ACC112 (cell line): ENCODE results near the gene ST6GALNAC2.
"Not testable (repeated sequence)": the region's sequence is repeated elsewhere in the genome, so short reads cannot be mapped to it uniquely, and the experiment has no call there.

Experiments
- H2AFZ ChIP-seq: fragments of 200-600 bp; sonication (generic); one replicate; pipeline ENCODE4 v1.6.0; 2017; ENCODE audit warnings: antibody characterized with exemption, low read length; ENCODE audit not compliant: unreplicated experiment
- H3K27ac ChIP-seq: fragments of 200-600 bp; sonication (generic); 2 replicates; pipeline ENCODE4 v1.5.1; 2014; ENCODE audit warnings: low read depth, mild to moderate bottlenecking, antibody characterized with exemption, low read length, moderate library complexity
- H3K27me3 ChIP-seq: fragments of 200-600 bp; sonication (generic); 2 replicates; pipeline ENCODE4 v1.6.1; 2014; ENCODE audit warnings: mild to moderate bottlenecking, antibody characterized with exemption, low read length, moderate library complexity, mixed read lengths; ENCODE audit not compliant: insufficient read depth
- H3K36me3 ChIP-seq: fragments of 200-600 bp; sonication (generic); 2 replicates; pipeline ENCODE4 v1.6.1; 2016; ENCODE audit warnings: mild to moderate bottlenecking, antibody characterized with exemption, low read length, moderate library complexity, mixed read lengths; ENCODE audit not compliant: insufficient read depth
- H3K4me1 ChIP-seq: fragments of 200-600 bp; sonication (generic); one replicate; pipeline ENCODE4 v1.6.1; 2016; ENCODE audit warnings: low read length, mixed read lengths; ENCODE audit not compliant: insufficient read depth, unreplicated experiment, control insufficient read depth
- H3K4me3 ChIP-seq: fragments of 200-600 bp; sonication (generic); 2 replicates; pipeline ENCODE4 v1.5.1; 2014; ENCODE audit warnings: mild to moderate bottlenecking, low read depth, low read length
- H3K79me2 ChIP-seq: fragments of 200-600 bp; sonication (generic); one replicate; pipeline ENCODE4 v1.6.0; 2016; ENCODE audit warnings: low read length; ENCODE audit not compliant: control insufficient read depth, unreplicated experiment, insufficient read depth

The ST6GALNAC2 gene

DNA sequence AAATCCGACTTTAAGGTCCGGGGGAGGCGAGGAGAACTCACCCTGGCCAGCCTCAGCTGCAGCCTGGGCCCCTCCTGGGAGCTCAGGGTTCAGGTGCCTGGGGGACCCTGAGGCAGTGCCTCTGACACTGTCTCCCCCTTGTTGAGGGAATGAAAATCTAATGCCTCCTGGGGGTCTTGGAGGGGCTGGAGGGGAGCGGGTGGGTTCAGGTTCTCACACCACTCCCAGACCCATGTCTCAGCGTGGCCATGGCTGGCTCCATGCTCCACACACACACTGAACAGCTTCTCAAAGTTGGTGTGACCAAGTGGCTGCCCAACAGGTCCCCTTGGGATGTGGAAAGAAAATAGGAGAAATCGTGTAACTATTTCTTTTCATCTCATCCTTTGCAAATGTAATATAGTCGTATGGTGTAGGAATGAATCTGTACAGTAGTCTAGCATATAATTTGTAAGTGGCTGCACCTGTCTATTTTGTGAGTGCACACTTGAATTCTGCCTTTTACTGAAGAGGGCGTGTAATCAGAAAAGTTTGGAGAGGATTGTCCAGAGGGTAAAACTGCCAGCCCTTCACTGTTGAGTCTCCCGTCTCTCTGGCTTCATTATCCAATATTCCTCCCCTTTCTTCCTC, 46.6 kb downstream of the ST6GALNAC2 start:
- no peaks in the 10 kb centered on the region for H3K27me3 ChIP-seq
- no peak overlapping the region for H2AFZ ChIP-seq
- H3K4me1 ChIP-seq: peaks cover 30% of the 10 kb centered on the region
- H3K4me3 ChIP-seq: no peak overlapping the region; the same call in 1 of the 2 replicates
- no peak overlapping the region for H3K27ac ChIP-seq
- no peaks in the 10 kb centered on the region for H3K36me3 ChIP-seq
- H3K79me2 ChIP-seq: peaks cover 5% of the 10 kb centered on the region

DNA sequence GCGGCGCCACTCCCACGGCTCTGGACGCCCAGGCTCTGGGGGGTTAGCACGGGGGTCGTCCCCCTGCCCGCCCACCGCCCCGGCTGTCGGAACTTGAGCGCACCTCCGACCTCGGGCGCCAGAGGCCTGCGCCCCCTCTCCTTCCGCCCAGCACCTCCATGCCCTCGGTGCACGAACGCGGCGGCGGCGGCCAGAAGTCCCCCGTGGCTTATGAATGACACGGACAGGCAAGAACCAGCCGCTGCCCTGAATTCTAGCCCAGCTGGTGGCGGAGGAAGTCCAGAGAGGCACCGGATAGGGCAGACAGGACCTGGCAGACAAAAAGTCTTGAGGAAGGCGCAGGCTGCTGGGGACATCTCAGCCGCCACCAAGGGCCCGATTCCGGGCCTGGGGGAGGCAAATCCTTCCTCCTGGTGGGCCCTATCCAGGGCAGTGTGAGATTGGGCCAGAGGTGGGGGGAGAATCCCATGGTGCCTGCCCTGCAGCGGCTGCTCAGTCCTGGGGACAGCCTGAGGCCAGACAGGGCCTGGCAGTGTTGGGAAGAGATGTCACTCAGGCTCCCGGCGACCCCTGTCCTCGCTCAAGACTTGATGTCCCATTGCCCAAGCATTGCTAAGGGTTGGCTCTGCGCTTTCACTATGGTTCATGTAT, 47.3 kb downstream of the ST6GALNAC2 start:
- H3K36me3 ChIP-seq: no peaks in the 10 kb centered on the region
- no peaks in the 10 kb centered on the region for H3K27me3 ChIP-seq
- H3K27ac ChIP-seq: no peak overlapping the region
- H3K4me3 ChIP-seq: peak overlapping the region; percentile 81
- H3K4me1 ChIP-seq: peaks cover 30% of the 10 kb centered on the region
- no peak overlapping the region for H2AFZ ChIP-seq
- peaks cover 5% of the 10 kb centered on the region for H3K79me2 ChIP-seq

DNA sequence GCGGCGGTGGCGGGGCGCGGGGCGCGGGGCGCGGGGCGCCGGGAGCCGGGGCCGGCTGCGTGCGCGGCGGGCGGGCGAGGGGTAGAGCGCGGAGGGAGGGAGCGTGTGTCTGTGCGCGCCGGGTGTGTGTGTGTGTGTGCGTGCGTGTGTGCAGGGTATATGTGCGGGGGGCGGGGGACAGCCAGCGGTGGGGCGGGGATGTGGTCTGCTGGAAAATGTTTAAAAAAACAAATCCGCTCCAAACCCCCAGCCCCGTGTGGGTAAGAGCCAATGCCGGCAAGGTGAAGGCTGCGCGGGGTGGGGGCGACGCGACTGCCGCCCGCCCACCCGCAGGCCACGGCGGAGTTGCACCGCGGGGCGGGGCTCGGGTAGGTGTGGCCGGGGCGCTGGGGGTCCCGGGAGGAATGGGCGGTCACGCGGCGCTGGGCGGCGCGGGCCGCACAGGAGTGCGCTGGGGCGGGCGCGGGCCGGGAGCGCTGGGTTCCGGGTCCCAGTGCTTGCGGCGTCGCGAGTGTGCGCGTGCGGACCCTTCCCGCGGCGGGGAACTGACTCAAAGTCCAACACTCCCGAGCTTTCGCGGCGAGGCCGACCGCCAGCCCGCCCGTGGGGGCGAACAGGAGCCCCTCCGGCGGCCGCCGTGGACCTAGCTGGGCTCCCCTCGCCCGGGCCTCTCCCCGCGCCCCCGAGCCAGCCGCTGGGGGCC, 47.9 kb downstream of the ST6GALNAC2 start, which contains the start of gene CYGB:
TSS of gene CYGB (minus strand) at position 132 of the 703 bp plus-strand sequence. CDS start 167 bp downstream, outside the sequence.
- Histone ChIP-seq H3K4me1 (peaks cover 33% of the 10 kb centered on the region), H3K27ac (peak within 1 kb of the TSS; percentile 23; the same call in 1 of the 2 replicates), H3K4me3 (peak within 1 kb of the TSS; percentile 81), H3K79me2 (peaks cover 5% of the 10 kb centered on the region), H3K27me3 (no peaks in the 10 kb centered on the region), H3K36me3 (no peaks in the 10 kb centered on the region), H2AFZ (no peak within 1 kb of the TSS)

DNA sequence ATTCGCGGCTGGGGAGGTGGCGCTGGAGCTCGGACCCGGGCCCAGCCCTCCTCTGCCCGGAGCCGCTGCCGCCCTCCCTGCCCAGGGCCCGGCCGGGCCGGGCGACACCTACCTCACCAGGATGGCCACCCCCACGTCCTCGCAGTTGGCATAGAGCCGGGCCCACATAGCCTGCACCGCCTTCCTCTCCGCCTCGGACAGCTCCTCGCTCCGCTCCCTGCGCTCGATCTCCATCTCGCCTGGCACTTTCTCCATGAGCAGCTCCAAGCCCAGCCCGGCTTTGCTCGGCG, 48.4 kb downstream of the ST6GALNAC2 start:
- H3K4me3 ChIP-seq: peak overlapping the region; percentile 81
- peaks cover 5% of the 10 kb centered on the region for H3K79me2 ChIP-seq
- peaks cover 37% of the 10 kb centered on the region for H3K4me1 ChIP-seq
- H3K36me3 ChIP-seq: no peaks in the 10 kb centered on the region
- H3K27ac ChIP-seq: peak overlapping the region; percentile 23; the same call in 1 of the 2 replicates
- H3K27me3 ChIP-seq: no peaks in the 10 kb centered on the region
- no peak overlapping the region for H2AFZ ChIP-seq

DNA sequence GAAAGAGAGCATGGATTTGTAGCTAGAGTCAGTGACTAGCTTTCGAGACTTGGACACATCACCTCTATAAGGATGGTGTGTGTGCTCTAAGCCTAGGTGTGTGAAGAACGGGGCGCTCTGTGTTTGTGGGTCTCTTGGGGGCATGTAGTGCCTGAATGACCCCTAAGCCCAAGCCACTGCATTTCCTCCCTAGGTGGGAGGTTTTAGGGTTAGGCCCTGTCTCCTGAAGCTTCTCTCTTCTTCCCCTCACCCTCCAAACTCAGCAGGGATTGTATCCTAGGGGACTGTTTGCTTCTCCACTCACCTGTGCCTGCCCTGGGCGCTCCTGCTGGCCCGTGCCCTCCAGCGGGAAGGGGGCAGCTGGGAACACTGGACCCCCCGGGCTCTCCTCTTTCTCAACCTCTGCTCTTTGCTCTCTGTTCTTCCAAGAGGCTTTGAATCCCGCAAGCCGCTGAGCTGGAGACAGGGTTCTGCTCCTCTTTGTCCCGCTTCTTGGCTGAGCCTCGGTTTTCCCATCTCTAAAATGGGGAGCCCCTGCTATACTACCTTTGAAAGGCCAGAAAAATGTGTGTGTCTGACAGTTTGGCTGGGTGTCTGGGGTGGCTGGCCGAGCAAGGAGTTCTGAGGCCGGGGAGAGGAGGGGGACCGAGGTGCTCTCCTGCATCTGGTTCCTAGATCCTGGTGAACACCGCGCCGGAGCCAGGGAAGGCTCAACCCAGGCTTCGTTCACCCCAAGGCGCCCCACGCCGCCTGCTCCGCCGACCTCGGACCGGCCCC, 49.0 kb downstream of the ST6GALNAC2 start:
- peaks cover 5% of the 10 kb centered on the region for H3K79me2 ChIP-seq
- H3K27me3 ChIP-seq: no peaks in the 10 kb centered on the region
- H3K36me3 ChIP-seq: no peaks in the 10 kb centered on the region
- peaks cover 42% of the 10 kb centered on the region for H3K4me1 ChIP-seq
- H2AFZ ChIP-seq: no peak overlapping the region
- peak overlapping the region; percentile 81 for H3K4me3 ChIP-seq
- peak overlapping the region; percentile 23; the same call in 1 of the 2 replicates for H3K27ac ChIP-seq

DNA sequence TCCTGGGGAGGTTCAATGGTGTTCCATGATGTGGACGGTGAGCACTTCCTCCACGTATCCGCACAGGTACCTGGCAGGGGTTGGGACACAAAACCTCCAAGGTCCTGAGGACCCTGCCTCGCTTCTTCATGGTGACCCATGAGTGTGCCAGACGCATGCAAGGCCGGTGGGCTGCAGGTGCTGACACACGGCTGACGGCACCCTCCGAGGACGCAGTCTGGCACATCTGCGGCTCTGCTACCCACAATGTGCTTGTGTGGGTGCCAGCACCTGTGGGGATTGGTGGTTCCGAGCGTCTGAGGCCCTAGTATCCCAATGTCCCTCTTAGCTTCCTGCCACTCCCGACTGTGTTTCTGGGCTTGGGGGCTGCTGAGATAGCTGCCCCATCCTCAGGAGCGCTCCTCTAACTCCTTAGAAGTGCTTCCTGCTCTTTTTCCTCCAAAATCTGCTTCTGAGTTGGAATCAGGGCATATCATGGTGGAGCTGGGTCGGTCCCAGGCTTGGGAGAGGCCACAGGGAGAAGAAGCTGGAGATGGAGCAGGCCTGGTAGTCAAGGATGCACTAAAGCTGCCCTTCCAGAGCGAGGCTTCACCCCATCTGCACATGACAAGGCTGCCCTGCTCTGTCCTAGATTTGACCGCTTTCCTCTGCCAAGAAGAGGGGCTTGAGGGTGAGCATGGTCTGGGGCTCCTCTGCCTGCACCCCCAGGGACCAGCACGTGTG, 49.7 kb downstream of the ST6GALNAC2 start:
- Histone ChIP-seq H3K4me3 (peak overlapping the region; percentile 81), H3K27me3 (no peaks in the 10 kb centered on the region), H3K27ac (peak overlapping the region; percentile 23; the same call in 1 of the 2 replicates), H2AFZ (no peak overlapping the region), H3K79me2 (peaks cover 5% of the 10 kb centered on the region), H3K36me3 (no peaks in the 10 kb centered on the region), H3K4me1 (peaks cover 46% of the 10 kb centered on the region)

DNA sequence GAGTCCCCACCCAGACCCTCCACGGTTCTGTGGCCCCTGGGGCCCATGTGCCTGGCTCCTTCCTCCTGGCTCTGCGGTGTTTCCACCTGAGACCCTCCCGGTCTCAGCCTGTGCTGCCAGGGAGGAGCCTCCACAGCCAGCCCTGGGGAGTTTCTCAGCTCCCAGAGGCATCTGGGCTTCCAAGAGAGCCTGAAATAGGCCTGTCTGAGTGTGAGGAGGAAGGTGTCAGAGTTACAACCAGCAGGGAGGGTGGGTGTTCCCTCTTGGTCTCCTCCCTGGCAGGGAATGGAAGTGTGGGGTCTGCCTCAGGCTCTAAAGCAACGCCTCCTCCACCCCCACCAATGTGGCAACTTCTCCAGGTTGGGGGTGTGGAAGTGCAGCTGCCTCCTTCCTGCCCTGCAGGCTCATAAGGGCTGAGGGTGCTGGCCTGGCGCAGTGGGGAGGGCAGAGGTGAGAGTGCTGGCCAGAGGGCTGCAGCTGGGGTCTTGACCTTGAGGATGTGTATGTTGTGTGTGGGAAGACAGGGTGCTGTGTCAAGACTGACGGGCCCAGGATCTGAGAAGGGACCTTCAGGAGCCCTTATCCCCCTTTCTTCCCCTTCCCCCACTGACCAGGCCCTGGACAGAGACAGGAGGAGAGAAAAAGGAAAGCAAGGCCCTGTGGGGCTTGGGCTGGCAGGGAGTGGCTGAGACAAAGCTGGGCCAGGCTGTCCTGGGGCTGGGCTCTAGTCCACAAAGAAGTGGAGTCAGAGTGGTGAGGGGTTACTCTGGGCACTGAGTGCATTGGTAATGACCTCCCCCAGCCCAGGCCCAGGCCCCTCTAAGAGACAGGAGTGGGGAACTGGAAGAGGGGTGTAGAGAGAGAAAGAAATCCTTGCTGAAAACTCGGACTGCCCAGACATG, 50.6 kb downstream of the ST6GALNAC2 start:
- Histone ChIP-seq H3K4me3 (peak overlapping the region; percentile 81; the same call in 1 of the 2 replicates), H3K27me3 (no peaks in the 10 kb centered on the region), H3K4me1 (peaks cover 50% of the 10 kb centered on the region), H3K27ac (peak overlapping the region; percentile 24; the same call in 1 of the 2 replicates), H3K36me3 (no peaks in the 10 kb centered on the region), H3K79me2 (peaks cover 5% of the 10 kb centered on the region), H2AFZ (no peak overlapping the region)

DNA sequence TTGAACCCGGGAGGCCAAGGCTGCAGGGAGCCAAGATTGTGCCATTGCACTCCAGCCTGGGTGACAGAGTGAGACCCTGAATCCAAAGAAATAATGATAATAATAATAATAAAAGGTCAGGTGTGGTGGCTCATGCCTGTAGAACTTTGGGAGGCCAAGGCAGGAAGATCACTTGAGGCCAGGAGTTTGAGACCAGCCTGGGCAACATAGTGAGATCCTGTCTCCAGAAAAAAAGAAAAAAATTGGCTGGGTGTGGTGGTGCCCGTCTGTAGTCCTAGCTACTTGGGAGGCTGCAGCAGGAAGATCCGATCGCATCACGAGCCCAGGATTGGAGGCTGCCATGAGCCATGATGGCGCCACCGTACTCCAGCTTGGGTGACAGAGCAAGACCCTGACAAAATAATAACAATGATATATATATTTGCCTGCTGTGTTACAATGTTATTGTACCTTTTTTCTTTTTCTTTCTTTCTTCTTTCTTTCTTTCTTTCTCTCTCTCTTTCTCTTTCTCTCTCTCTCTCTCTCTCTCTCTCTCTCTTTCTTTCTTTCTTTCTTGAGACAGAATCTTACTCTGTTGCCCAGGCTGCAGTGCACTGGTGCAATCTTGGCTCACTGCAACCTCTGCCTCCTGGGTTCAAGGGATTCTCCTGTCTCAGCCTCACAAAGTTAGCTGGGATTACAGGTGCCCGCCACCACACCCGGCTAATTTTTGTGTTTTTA, 51.9 kb downstream of the ST6GALNAC2 start:
- H3K27ac ChIP-seq, H3K4me3 ChIP-seq, H3K79me2 ChIP-seq, H3K27me3 ChIP-seq, H2AFZ ChIP-seq, H3K36me3 ChIP-seq: not testable (repeated sequence)
- peaks cover 62% of the 10 kb centered on the region for H3K4me1 ChIP-seq

DNA sequence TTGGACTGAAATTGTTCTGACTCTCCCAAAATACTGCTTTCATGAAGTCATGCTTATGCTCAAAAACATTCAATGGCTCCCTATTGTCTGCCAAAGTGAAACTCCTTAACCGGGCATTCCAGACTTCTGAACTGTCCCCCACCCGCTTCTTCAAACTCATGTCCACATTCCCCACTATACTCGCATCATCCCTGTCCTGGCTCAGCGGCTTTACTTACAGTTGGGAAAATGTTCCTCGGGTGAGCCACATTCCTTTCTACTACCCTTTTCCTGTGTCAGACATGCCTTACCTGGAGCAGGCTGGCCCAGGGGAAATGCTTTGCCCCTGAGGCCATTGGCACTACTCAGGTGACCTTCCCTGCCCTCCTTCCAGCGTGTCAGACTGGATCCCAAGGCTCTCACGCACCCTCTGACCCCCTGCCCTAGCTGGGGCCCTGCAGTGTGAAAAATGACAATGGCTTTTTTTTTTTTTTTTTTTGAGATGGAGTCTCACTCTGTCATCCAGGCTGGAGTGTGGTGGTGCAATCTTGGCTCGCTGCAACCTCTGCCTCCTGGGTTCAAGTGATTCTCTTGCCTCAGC, 53.5 kb downstream of the ST6GALNAC2 start:
- no peak overlapping the region for H3K4me3 ChIP-seq
- H3K4me1 ChIP-seq: peaks cover 77% of the 10 kb centered on the region
- H3K27ac ChIP-seq: peak overlapping the region; percentile 98
- H3K79me2 ChIP-seq: peaks cover 5% of the 10 kb centered on the region
- no peaks in the 10 kb centered on the region for H3K27me3 ChIP-seq
- H3K36me3 ChIP-seq: no peaks in the 10 kb centered on the region
- no peak overlapping the region for H2AFZ ChIP-seq
